ENCODE measurements around the gene PRKG1. TPM values are rescaled to one million over a fixed set of nuclear protein-coding genes. Genes with fewer than 3 reads are reported as not detected.

PRKG1 gene
- polyA plus RNA-seq, 3 donors: not detected

- Mint-ChIP-seq H3K4me1 (no peaks in the 10 kb centered on the region), H3K36me3 (no peaks in the 10 kb centered on the region), H3K27me3 (ENCODE audit: low read depth in 3 of 3) (no peaks in the 10 kb centered on the region), H3K9me3 (peaks cover 0 to 5% (median 2%) of the 10 kb centered on the region in 7 donors), H3K4me3 (no peak overlapping the region), H3K27ac (no peak overlapping the region)
- Histone ChIP-seq H3K27ac (ENCODE audit: low read depth in 1 of 2, low read length in 2 of 2) (no peak overlapping the region), H3K36me3 (replicated peaks in 1 of 2; ENCODE audit: control insufficient read depth in 1 of 2, insufficient read depth in 2 of 2, low read length in 2 of 2) (no peaks in the 10 kb centered on the region), H3K9ac (ENCODE audit: insufficient read depth, low read length, poor library complexity, severe bottlenecking) (no peak overlapping the region), H3K9me3 (replicated peaks in 1 of 2; ENCODE audit: control insufficient read depth in 1 of 2, insufficient read depth in 1 of 2, low read length in 2 of 2) (peaks cover 0 to 4% of the 10 kb centered on the region in 2 donors), H3K4me2 (replicated peaks; ENCODE audit: extremely low read depth, low read length, poor library complexity, severe bottlenecking) (no peak overlapping the region), H2AFZ (ENCODE audit: insufficient read depth, low read depth, low read length, poor library complexity, severe bottlenecking) (no peak overlapping the region), H3K4me1 (ENCODE audit: control insufficient read depth in 1 of 2, insufficient read depth in 2 of 2, low read length in 2 of 2) (no peaks in the 10 kb centered on the region), H3K4me3 (replicated peaks in 1 of 3; ENCODE audit: low read depth in 2 of 3, low read length in 3 of 3) (no peak overlapping the region), H3K27me3 (ENCODE audit: control insufficient read depth in 2 of 2, insufficient read depth in 2 of 2, low read length in 2 of 2) (no peaks in the 10 kb centered on the region), H4K20me1 (ENCODE audit: insufficient read depth, low read length) (no peaks in the 10 kb centered on the region), H3K79me2 (ENCODE audit: insufficient read depth, low read length) (no peaks in the 10 kb centered on the region)
- no peak for TF ChIP-seq CTCF (IDR thresholded peaks at IDR 0.05)
- 42% methylated on average over 1 of the region's 1 CpG for WGBS (ENCODE audit: insufficient coverage)
- intact Hi-C loops (cut with micrococcal nuclease): no loop called here
- no peak for DNase-seq
Measured at GRCh38 chr10:51659344-51659743, 585.1 kb downstream of the PRKG1 start.

GRCh38 chr10:51663086-51663485, 588.8 kb downstream of the PRKG1 start:
- H3K9me3 ChIP-seq (replicated peaks in 1 of 2; ENCODE audit: control insufficient read depth in 1 of 2, insufficient read depth in 1 of 2, low read length in 2 of 2): peaks cover 0 to 4% of the 10 kb centered on the region in 2 donors
- WGBS (ENCODE audit: insufficient coverage): 92% methylated on average over 3 of the region's 3 CpGs
- intact Hi-C loops (cut with micrococcal nuclease): no loop called here
- TF ChIP-seq CTCF (IDR thresholded peaks at IDR 0.05): no peak
- Mint-ChIP-seq H3K36me3 (no peaks in the 10 kb centered on the region), H3K27me3 (ENCODE audit: low read depth in 3 of 3) (no peaks in the 10 kb centered on the region), H3K4me3 (no peak overlapping the region), H3K9me3 (peaks cover 0 to 5% (median 2%) of the 10 kb centered on the region in 7 donors), H3K4me1 (no peaks in the 10 kb centered on the region), H3K27ac (no peak overlapping the region)
- no peaks in the 10 kb centered on the region for H3K27me3 ChIP-seq (ENCODE audit: control insufficient read depth in 2 of 2, insufficient read depth in 2 of 2, low read length in 2 of 2)
- H3K4me3 ChIP-seq (replicated peaks in 1 of 3; ENCODE audit: low read depth in 2 of 3, low read length in 3 of 3): no peak overlapping the region
- no peaks in the 10 kb centered on the region for H3K79me2 ChIP-seq (ENCODE audit: insufficient read depth, low read length)
- no peaks in the 10 kb centered on the region for H3K36me3 ChIP-seq (replicated peaks in 1 of 2; ENCODE audit: control insufficient read depth in 1 of 2, insufficient read depth in 2 of 2, low read length in 2 of 2)
- no peaks in the 10 kb centered on the region for H3K4me1 ChIP-seq (ENCODE audit: control insufficient read depth in 1 of 2, insufficient read depth in 2 of 2, low read length in 2 of 2)
- H2AFZ ChIP-seq (ENCODE audit: insufficient read depth, low read depth, low read length, poor library complexity, severe bottlenecking): no peak overlapping the region
- H3K4me2 ChIP-seq (replicated peaks; ENCODE audit: extremely low read depth, low read length, poor library complexity, severe bottlenecking): no peak overlapping the region
- H3K9ac ChIP-seq (ENCODE audit: insufficient read depth, low read length, poor library complexity, severe bottlenecking): no peak overlapping the region
- no peak overlapping the region for H3K27ac ChIP-seq (ENCODE audit: low read depth in 1 of 2, low read length in 2 of 2)
- DNase-seq: no peak
- no peaks in the 10 kb centered on the region for H4K20me1 ChIP-seq (ENCODE audit: insufficient read depth, low read length)
